GM13977 (cell line): ENCODE measurements around the gene SLC16A3.
"Not testable (repeated sequence)": the region's sequence is repeated elsewhere in the genome, so short reads cannot be mapped to it uniquely, and the experiment has no call there.

Experiments used
- DNase-seq: peaks from one replicate; pipeline ENCODE4 v3.0.0; 2012; ENCODE audit warnings: low spot score
- in situ Hi-C: fragments of 300-500 bp; cut with MboI; formaldehyde crosslinking; loops from one replicate; pipeline ENCODE4 v1.12.0; 2022; ENCODE audit warnings: low sequenced_read_pairs, low pct_unique_long_range_greater_than_20kb, mixed read lengths, inconsistent platforms; ENCODE audit not compliant: unreplicated experiment
- TF ChIP-seq, protein P1 (sequence below): IDR thresholded peaks from 2 replicates; pipeline ENCODE4 v1.5.1; 2012; ENCODE audit warnings: mild to moderate bottlenecking, control low read depth; ENCODE audit not compliant: insufficient read depth; ENCODE audit errors: extremely low read depth, missing control alignments

Gene SLC16A3

DNA sequence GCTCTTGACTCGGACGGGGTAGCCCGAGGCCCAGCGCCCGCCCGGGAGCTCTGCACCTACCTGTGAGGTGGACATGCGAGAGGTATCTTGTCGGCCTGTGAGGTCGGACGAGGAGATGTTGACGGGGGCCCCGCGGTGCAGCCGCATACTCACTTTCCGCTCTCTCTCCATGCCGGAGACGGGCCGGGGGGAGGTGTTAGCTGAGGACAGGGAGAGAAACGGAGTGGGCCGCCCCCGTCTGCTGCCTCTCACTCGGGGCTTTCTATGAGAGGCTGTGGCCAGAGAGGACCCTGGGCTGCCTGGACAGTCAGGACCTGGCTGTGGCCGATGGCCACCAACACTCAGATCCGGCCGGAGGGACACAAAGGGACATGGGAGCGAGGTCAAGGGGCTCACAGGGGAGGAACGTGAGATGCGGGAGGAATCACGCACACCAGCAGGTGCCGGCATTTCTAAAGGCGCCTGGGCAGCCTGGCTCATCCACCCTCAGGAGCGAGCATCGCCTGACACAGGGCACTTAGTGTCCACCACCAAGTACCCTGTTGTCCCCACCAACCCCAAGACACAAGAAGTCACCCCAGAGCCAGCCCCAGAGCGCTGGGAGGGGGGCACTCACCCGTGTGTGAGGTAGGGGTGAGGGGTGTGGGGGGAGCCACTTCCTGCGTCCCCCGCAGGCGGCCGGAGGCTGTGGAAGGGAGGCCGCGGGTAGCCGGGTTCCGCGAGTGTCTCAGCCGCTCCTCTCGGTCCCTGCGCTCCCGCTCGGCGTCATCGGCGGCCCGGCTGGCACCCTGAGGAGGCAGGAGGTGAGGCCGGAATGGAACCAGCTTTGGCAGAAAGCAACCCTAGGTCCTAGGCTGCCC, 20.2 kb downstream of the SLC16A3 start:
- no peak for DNase-seq
- TF ChIP-seq, protein P1, sequence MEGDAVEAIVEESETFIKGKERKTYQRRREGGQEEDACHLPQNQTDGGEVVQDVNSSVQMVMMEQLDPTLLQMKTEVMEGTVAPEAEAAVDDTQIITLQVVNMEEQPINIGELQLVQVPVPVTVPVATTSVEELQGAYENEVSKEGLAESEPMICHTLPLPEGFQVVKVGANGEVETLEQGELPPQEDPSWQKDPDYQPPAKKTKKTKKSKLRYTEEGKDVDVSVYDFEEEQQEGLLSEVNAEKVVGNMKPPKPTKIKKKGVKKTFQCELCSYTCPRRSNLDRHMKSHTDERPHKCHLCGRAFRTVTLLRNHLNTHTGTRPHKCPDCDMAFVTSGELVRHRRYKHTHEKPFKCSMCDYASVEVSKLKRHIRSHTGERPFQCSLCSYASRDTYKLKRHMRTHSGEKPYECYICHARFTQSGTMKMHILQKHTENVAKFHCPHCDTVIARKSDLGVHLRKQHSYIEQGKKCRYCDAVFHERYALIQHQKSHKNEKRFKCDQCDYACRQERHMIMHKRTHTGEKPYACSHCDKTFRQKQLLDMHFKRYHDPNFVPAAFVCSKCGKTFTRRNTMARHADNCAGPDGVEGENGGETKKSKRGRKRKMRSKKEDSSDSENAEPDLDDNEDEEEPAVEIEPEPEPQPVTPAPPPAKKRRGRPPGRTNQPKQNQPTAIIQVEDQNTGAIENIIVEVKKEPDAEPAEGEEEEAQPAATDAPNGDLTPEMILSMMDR: no peak
- in situ Hi-C loops: no loop called here

DNA sequence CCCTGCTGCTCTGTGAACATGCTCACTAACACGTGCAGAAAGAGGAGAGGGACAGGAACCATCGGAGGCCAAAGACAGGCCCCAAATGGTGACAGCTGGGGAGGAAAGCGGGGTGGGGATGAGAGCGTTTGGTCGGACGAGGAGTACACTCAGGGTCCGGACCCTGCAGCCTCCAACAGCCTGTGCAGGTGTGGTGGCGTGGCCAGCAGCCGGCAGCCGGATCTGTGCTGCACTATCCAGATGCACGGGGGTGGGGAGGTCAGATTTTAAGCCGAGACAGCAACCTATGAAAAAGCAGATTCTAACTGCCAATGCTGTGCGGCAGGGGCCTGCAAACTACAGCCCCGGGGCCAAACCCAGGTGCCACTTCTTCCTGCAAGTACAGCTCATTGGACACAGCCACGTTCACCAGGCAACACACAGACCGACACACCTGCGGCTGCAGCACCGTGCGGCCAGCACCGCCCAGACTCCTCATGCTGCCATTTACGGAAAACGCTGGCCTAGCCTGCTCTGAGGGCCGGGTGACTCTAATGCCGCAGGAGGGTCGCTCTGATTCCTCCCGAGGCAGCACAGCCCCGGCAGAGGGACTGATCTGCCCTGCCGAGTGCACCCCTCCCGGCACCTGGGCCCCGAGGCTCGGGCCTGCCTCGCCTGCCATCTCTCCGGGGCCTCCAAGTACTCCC, 21.2 kb downstream of the SLC16A3 start:
- in situ Hi-C loops: no loop called here
- TF ChIP-seq, protein P1: no peak
- DNase-seq: no peak

DNA sequence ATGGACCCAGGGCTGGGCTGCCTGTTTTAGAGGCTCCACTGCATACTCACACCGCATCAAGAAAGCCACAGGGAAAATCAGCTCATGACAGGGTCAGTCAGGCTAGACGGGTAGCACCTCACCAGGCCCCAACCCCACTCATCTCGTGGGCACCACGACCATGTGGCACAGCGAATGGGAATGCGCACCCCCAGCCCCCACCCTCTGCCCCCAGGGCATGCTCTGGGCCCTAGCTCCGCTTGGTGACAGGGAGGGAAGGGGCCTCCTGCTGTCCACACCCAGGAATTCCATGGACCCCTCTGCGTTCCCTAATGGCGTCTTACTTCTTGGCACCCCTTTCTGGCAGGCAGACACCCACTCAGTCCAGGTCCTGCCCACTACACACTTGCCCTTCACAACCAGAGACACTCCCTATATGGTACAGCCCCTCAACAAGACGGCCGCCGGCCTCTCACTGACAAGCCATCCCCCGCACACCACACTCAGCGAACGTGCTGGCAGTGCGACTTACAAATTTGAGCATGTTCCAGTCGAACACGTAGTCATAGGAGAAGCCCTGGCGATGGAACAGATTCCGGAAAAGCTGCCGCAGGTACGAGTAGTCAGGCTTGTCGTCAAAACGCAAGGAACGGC, 22.1 kb downstream of the SLC16A3 start:
- TF ChIP-seq, protein P1: no peak
- no peak for DNase-seq
- in situ Hi-C loops: no loop called here

DNA sequence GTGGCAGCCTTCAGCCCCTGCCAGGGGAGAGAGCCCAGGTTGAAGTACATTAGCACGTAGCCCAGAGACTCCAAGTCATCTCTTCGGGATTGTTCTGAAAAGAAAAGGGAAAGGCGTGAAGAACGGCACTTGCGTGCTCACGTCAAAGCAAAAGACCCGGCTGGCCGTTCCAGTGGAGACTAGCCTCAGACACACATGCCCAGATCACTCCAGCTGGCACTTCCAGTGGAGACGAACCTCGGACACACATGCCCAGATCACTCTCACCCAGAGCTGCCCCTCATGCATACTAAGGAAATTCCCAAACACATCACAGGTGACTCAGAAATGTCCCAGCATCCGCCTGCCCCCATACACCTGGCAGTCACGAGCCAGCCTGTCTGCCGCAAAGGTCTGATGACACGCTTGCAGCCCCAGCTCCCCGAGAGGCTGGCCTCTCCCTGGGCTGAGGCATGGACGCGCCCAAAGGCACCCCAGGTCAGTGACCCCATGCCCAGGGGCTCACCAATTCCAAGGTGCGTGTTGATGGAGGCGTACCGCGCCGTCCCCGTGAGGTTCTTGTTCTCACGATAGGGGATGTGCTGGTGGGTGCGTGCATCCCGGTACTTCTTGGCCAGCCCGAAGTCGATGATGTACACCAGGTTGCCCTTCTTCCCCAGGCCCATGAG, 23.8 kb downstream of the SLC16A3 start:
- in situ Hi-C loops: no loop called here
- TF ChIP-seq, protein P1: no peak
- DNase-seq: no peak

DNA sequence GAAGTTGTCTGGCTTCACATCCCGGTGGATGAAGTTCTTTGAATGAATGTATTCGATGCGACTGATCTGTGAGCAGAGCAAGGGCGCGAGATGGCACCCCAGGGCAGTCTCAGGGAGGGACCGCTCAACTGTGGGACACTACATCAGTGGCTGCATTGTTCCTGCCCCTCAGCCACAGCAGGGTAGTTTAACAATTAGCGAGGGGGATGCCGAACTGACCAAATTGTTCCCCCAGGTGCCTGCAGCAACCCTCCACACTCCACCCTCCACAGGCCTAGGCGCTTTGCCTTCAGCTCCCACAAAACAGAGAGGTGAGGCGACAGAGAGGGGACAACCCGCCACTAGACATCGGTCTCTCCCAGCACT, 24.3 kb downstream of the SLC16A3 start:
- TF ChIP-seq, protein P1: no peak

DNA sequence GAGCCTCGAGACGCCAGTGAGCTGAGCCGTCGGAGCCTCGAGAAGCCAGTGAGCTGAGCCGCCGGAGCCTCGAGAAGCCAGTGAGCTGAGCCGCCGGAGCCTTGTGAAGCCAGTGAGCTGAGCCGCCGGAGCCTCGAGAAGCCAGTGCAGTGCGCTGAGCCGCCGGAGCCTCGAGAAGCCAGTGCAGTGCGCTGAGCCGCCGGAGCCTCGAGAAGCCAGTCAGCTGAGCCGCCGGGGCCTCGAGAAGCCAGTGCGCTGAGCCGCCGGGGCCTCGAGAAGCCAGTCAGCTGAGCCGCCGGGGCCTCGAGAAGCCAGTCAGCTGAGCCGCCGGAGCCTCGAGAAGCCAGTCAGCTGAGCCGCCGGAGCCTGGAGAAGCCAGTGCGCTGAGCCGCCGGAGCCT, 25.3 kb downstream of the SLC16A3 start:
- in situ Hi-C loops, DNase-seq: not testable (repeated sequence)

More for the DNA sequence above, 24.3 kb downstream of the SLC16A3 start:
- DNase-seq: no peak
- in situ Hi-C loops: no loop called here

DNA sequence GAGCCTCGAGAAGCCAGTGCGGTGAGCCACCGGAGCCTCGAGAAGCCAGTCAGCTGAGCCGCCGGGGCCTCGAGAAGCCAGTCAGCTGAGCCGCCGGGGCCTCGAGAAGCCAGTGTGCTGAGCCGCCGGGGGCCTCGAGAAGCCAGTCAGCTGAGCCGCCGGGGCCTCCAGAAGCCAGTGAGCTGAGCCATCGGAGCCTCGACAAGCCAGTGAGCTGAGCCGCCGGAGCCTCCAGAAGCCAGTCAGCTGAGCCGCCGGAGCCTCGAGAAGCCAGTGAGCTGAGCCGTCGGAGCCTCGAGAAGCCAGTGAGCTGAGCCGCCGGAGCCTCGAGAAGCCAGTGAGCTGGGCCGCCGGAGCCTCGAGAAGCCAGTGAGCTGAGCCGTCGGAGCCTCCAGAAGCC, 25.9 kb downstream of the SLC16A3 start:
- DNase-seq, in situ Hi-C loops: not testable (repeated sequence)
